CD4-positive, CD25-positive, alpha-beta regulatory T cell (primary cell): ENCODE results near the gene DENND1A. TPM values are rescaled to one million over a fixed set of nuclear protein-coding genes. Genes with fewer than 3 reads are reported as not detected.

Experiments
- ATAC-seq, 2 donors: fragments of 150-1000 bp; cut with Tn5 transposase; one replicate each; pipeline ENCODE4 v1.10.0; 2021; ENCODE audit warnings: low read depth in 2 of 2, moderate number of reproducible peaks in 2 of 2, moderate library complexity in 1 of 2
- DNase-seq, 3 donors: peaks; one replicate each; pipeline versions ENCODE4 v3.0.0 to v3.0.0-alpha.2; 2012 to 2022; ENCODE audit warnings: mixed read lengths in 1 of 3
- H3K27ac ChIP-seq: one replicate; pipeline ENCODE4 v1.7.0; 2013; ENCODE audit warnings: mild to moderate bottlenecking, low read length; ENCODE audit not compliant: insufficient read depth, poor library complexity, severe bottlenecking
- H3K27me3 ChIP-seq: one replicate; pipeline ENCODE4 v1.7.0; 2013; ENCODE audit warnings: low read length; ENCODE audit not compliant: control insufficient read depth, insufficient read depth
- H3K36me3 ChIP-seq: one replicate; pipeline ENCODE4 v1.7.0; 2013; ENCODE audit warnings: mild to moderate bottlenecking, low read length, moderate library complexity; ENCODE audit not compliant: control insufficient read depth, insufficient read depth
- H3K4me1 ChIP-seq: 2 replicates; pipeline ENCODE4 v1.7.0; 2013; ENCODE audit warnings: mild to moderate bottlenecking, low read length; ENCODE audit not compliant: insufficient read depth, control insufficient read depth, poor library complexity, severe bottlenecking
- H3K4me3 ChIP-seq: one replicate; pipeline ENCODE4 v1.7.0; 2013; ENCODE audit warnings: low read depth, mild to moderate bottlenecking, low read length, moderate library complexity
- H3K9me3 ChIP-seq, 2 experiments: 1 replicate in 1 of 2; 2 replicates in 1 of 2; pipeline ENCODE4 v1.7.0; 2013; ENCODE audit warnings: low read length in 2 of 2, mild to moderate bottlenecking in 1 of 2, moderate library complexity in 1 of 2; ENCODE audit not compliant: control insufficient read depth in 2 of 2
- H3K27ac Mint-ChIP-seq, 3 donors: one replicate each; pipeline ENCODE4 v1.8.0; 2020 to 2022; ENCODE audit warnings: mild to moderate bottlenecking in 3 of 3, mixed read lengths in 3 of 3, moderate library complexity in 2 of 3
- H3K27me3 Mint-ChIP-seq: one replicate; pipeline ENCODE4 v1.8.0; 2022; ENCODE audit warnings: mild to moderate bottlenecking, mixed read lengths
- H3K36me3 Mint-ChIP-seq: one replicate; pipeline ENCODE4 v1.8.0; 2020; ENCODE audit warnings: mixed read lengths
- H3K4me1 Mint-ChIP-seq, 4 donors: one replicate each; pipeline ENCODE4 v1.8.0; 2020 to 2022; ENCODE audit warnings: mixed read lengths in 4 of 4, mild to moderate bottlenecking in 1 of 4
- H3K4me3 Mint-ChIP-seq, 4 donors: one replicate each; pipeline ENCODE4 v1.8.0; 2020 to 2022; ENCODE audit warnings: mild to moderate bottlenecking in 4 of 4, mixed read lengths in 4 of 4, moderate library complexity in 3 of 4
- H3K9me3 Mint-ChIP-seq, 7 donors: one replicate each; pipeline ENCODE4 v1.8.0; 2020 to 2022; ENCODE audit warnings: mixed read lengths in 7 of 7, mild to moderate bottlenecking in 3 of 7, moderate library complexity in 2 of 7
- polyA plus RNA-seq, 4 donors: library from polyadenylated mRNA; unstranded; fragments of 300-500 nt; fragmentation: Illumina TruSeq; gene quantifications; one replicate each; pipeline ENCODE4 v1.2.3, GENCODE V29; 2021
- total RNA-seq: library from RNA; stranded (reverse); gene quantifications from one replicate; pipeline ENCODE4 v1.2.3, GENCODE V29; 2022

Gene DENND1A
- total and polyA plus RNA-seq, 5 donors from 2014 or later: 3.5 to 21.8 (median 4.7) TPM

- Histone ChIP-seq H3K9me3 (no peaks in the 10 kb centered on the region), H3K27ac (no peak overlapping the region), H3K27me3 (no peaks in the 10 kb centered on the region), H3K4me3 (no peak overlapping the region), H3K36me3 (no peaks in the 10 kb centered on the region), H3K4me1 (no peaks in the 10 kb centered on the region)
- peak in 1 of 3 donors; percentile 25 for DNase-seq
- Mint-ChIP-seq H3K27ac (peak overlapping the region in 1 of 3 donors; percentile 32), H3K27me3 (peaks cover 4% of the 10 kb centered on the region), H3K9me3 (no peaks in the 10 kb centered on the region), H3K36me3 (no peaks in the 10 kb centered on the region), H3K4me3 (no peak overlapping the region), H3K4me1 (peaks cover 0 to 22% (median 3%) of the 10 kb centered on the region in 4 donors)
- ATAC-seq: no peak
Observed at GRCh38 chr9:123360161-123361085, 569.5 kb downstream of the DENND1A start.

GRCh38 chr9:123359546-123359945 lies 570.4 kb downstream of the DENND1A start:
- Mint-ChIP-seq H3K27ac (peak overlapping the region; percentile 5 to 83 (median 24)), H3K36me3 (no peaks in the 10 kb centered on the region), H3K27me3 (no peaks in the 10 kb centered on the region), H3K4me1 (peaks cover 0 to 24% (median 3%) of the 10 kb centered on the region in 4 donors), H3K4me3 (no peak overlapping the region), H3K9me3 (no peaks in the 10 kb centered on the region)
- no peak for ATAC-seq
- Histone ChIP-seq H3K4me1 (no peaks in the 10 kb centered on the region), H3K36me3 (no peaks in the 10 kb centered on the region), H3K27ac (no peak overlapping the region), H3K27me3 (no peaks in the 10 kb centered on the region), H3K9me3 (no peaks in the 10 kb centered on the region), H3K4me3 (no peak overlapping the region)
- peak in 1 of 3 donors; percentile 15 for DNase-seq

- no peaks in the 10 kb centered on the region for H3K36me3 ChIP-seq
- DNase-seq (peak in 1 of 3 donors; percentile 32), ATAC-seq (no peak)
- H3K36me3 Mint-ChIP-seq: no peaks in the 10 kb centered on the region
- no peak overlapping the region for H3K4me3 ChIP-seq
- peaks cover 0 to 25% (median 3%) of the 10 kb centered on the region in 4 donors for H3K4me1 Mint-ChIP-seq
- no peaks in the 10 kb centered on the region for H3K27me3 ChIP-seq
- no peaks in the 10 kb centered on the region for H3K9me3 ChIP-seq
- peak overlapping the region in 2 of 3 donors; percentile 69 to 83 for H3K27ac Mint-ChIP-seq
- no peaks in the 10 kb centered on the region for H3K9me3 Mint-ChIP-seq
- H3K27ac ChIP-seq: no peak overlapping the region
- H3K4me1 ChIP-seq: peaks cover 1% of the 10 kb centered on the region
- peak overlapping the region in 2 of 4 donors; percentile 16 to 28 for H3K4me3 Mint-ChIP-seq
- peaks cover 3% of the 10 kb centered on the region for H3K27me3 Mint-ChIP-seq
Observed at GRCh38 chr9:123359106-123359505, 570.8 kb downstream of the DENND1A start.

GRCh38 chr9:123358181-123358905 lies 571.6 kb downstream of the DENND1A start:
- peaks cover 0 to 27% (median 2%) of the 10 kb centered on the region in 4 donors for H3K4me1 Mint-ChIP-seq
- Histone ChIP-seq H3K9me3 (no peaks in the 10 kb centered on the region), H3K27ac (no peak overlapping the region), H3K36me3 (no peaks in the 10 kb centered on the region), H3K27me3 (no peaks in the 10 kb centered on the region), H3K4me1 (peaks cover 4% of the 10 kb centered on the region), H3K4me3 (no peak overlapping the region)
- H3K27me3 Mint-ChIP-seq: peaks cover 4% of the 10 kb centered on the region
- no peaks in the 10 kb centered on the region for H3K9me3 Mint-ChIP-seq
- no peak for ATAC-seq
- no peak overlapping the region for H3K4me3 Mint-ChIP-seq
- no peaks in the 10 kb centered on the region for H3K36me3 Mint-ChIP-seq
- peak overlapping the region in 1 of 3 donors; percentile 83 for H3K27ac Mint-ChIP-seq
- DNase-seq: no peak

GRCh38 chr9:123357743-123358059 lies 572.2 kb downstream of the DENND1A start:
- Histone ChIP-seq H3K27me3 (no peaks in the 10 kb centered on the region), H3K4me3 (no peak overlapping the region), H3K4me1 (peaks cover 4% of the 10 kb centered on the region), H3K27ac (no peak overlapping the region), H3K36me3 (no peaks in the 10 kb centered on the region), H3K9me3 (no peaks in the 10 kb centered on the region)
- Mint-ChIP-seq H3K36me3 (no peaks in the 10 kb centered on the region), H3K4me1 (peaks cover 0 to 27% (median 3%) of the 10 kb centered on the region in 4 donors), H3K27ac (no peak overlapping the region), H3K9me3 (no peaks in the 10 kb centered on the region), H3K4me3 (no peak overlapping the region), H3K27me3 (peaks cover 6% of the 10 kb centered on the region)
- ATAC-seq (no peak), DNase-seq (no peak)

GRCh38 chr9:123356851-123357742 lies 572.8 kb downstream of the DENND1A start:
- ATAC-seq: no peak
- Mint-ChIP-seq H3K36me3 (no peaks in the 10 kb centered on the region), H3K27me3 (peaks cover 9% of the 10 kb centered on the region)

GRCh38 chr9:123355761-123356431 lies 574.0 kb downstream of the DENND1A start, which contains the start of gene CRB2:
TSS of gene CRB2 (plus strand) at chr9:123356197. CDS start at chr9:123356261, 64 bp downstream.
- Mint-ChIP-seq H3K9me3 (no peaks in the 10 kb centered on the region), H3K4me1 (peaks cover 0 to 27% (median 5%) of the 10 kb centered on the region in 4 donors), H3K4me3 (no peak within 1 kb of the TSS)

More at GRCh38 chr9:123356851-123357742, 572.8 kb downstream of the DENND1A start:
- H3K4me1 Mint-ChIP-seq: peaks cover 0 to 27% (median 5%) of the 10 kb centered on the region in 4 donors
- H3K4me3 Mint-ChIP-seq: no peak overlapping the region
- H3K27ac Mint-ChIP-seq: no peak overlapping the region
- no peaks in the 10 kb centered on the region for H3K9me3 Mint-ChIP-seq
- DNase-seq: no peak
- Histone ChIP-seq H3K27ac (no peak overlapping the region), H3K4me3 (no peak overlapping the region), H3K4me1 (peaks cover 4% of the 10 kb centered on the region), H3K9me3 (no peaks in the 10 kb centered on the region), H3K36me3 (no peaks in the 10 kb centered on the region), H3K27me3 (no peaks in the 10 kb centered on the region)

More at GRCh38 chr9:123355761-123356431, 574.0 kb downstream of the DENND1A start, which contains the start of gene CRB2:
- H3K9me3 ChIP-seq: no peaks in the 10 kb centered on the region
- H3K36me3 ChIP-seq: no peaks in the 10 kb centered on the region
- no peak for ATAC-seq
- H3K36me3 Mint-ChIP-seq: no peaks in the 10 kb centered on the region
- no peaks in the 10 kb centered on the region for H3K27me3 ChIP-seq
- H3K4me3 ChIP-seq: no peak within 1 kb of the TSS
- peaks cover 9% of the 10 kb centered on the region for H3K27me3 Mint-ChIP-seq
- no peak within 1 kb of the TSS for H3K27ac ChIP-seq
- H3K27ac Mint-ChIP-seq: peak within 1 kb of the TSS in 1 of 3 donors; percentile 79
- no peak for DNase-seq
- H3K4me1 ChIP-seq: peaks cover 4% of the 10 kb centered on the region
